WTC11 (cell line): ENCODE results near the gene TCF12.

Experiments
- CREB1 ChIP-seq: sonication (generic); formaldehyde crosslinking; IDR thresholded peaks from 2 replicates; pipeline ENCODE4 v1.8.0; 2023; ENCODE audit warnings: mild to moderate bottlenecking, missing genetic modification reagents
- EMX1 ChIP-seq: fragments of 250-450 bp; sonication (Bioruptor Pico); IDR thresholded peaks from 2 replicates; pipeline ENCODE4 v1.8.0; 2021; ENCODE audit warnings: mild to moderate bottlenecking
- JUN ChIP-seq: sonication (generic); formaldehyde crosslinking; IDR thresholded peaks from 2 replicates; pipeline ENCODE4 v1.8.0; 2023; ENCODE audit warnings: mild to moderate bottlenecking, missing genetic modification reagents
- KAT7 ChIP-seq: sonication (generic); formaldehyde crosslinking; IDR thresholded peaks from 2 replicates; pipeline ENCODE4 v1.8.1; 2023; ENCODE audit warnings: missing genetic modification reagents, mild to moderate bottlenecking, borderline replicate concordance
- MXD4 ChIP-seq: fragments of 250-450 bp; sonication (Bioruptor Pico); IDR thresholded peaks from 2 replicates; pipeline ENCODE4 v1.8.0; 2021; ENCODE audit warnings: mild to moderate bottlenecking, moderate library complexity, borderline replicate concordance
- SMAD4 ChIP-seq: sonication (generic); formaldehyde crosslinking; IDR thresholded peaks from 2 replicates; pipeline ENCODE4 v1.8.0; 2022; ENCODE audit warnings: mild to moderate bottlenecking, missing genetic modification reagents
- TF ChIP-seq, protein P1 (sequence below): sonication (generic); formaldehyde crosslinking; IDR thresholded peaks from 2 replicates; pipeline ENCODE4 v1.8.1; 2023; ENCODE audit warnings: mild to moderate bottlenecking, missing genetic modification reagents, moderate library complexity
- TF ChIP-seq, protein P2 (sequence below): sonication (generic); formaldehyde crosslinking; IDR thresholded peaks from 2 replicates; pipeline ENCODE4 v1.8.0; 2023; ENCODE audit warnings: missing genetic modification reagents, mild to moderate bottlenecking, borderline replicate concordance
- TF ChIP-seq, protein P3 (sequence below): fragments of 200-600 bp; IDR thresholded peaks from 2 replicates; pipeline ENCODE4 v1.8.0; 2022; ENCODE audit warnings: antibody characterized with exemption
- TF ChIP-seq, protein P4 (sequence below): sonication (generic); formaldehyde crosslinking; IDR thresholded peaks from 2 replicates; pipeline ENCODE4 v1.8.1; 2023; ENCODE audit warnings: mild to moderate bottlenecking, missing genetic modification reagents, moderate library complexity

DNA sequence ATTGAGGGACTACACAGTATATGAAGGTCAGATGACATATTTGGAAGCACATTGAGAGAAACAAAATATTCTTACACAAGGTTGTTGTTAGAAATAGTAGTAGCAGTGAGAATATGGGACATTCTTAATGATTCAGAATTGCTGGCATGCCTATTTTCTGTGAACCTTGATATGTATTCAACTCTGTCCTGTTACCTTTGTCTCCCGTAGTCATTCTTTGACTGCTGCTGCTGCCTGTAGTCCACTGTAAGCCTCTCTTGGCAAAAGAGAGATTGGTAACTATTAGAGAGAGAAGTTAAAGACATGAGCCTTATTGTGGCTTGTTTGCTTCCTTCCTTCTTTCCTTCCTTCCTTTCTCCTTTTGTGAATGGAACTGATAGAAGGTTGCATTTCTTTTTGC is 64.5 kb downstream of the TCF12 start:
- TF ChIP-seq SMAD4 (CRISPR knock-in tag) = no peak
- TF ChIP-seq, protein P1, sequence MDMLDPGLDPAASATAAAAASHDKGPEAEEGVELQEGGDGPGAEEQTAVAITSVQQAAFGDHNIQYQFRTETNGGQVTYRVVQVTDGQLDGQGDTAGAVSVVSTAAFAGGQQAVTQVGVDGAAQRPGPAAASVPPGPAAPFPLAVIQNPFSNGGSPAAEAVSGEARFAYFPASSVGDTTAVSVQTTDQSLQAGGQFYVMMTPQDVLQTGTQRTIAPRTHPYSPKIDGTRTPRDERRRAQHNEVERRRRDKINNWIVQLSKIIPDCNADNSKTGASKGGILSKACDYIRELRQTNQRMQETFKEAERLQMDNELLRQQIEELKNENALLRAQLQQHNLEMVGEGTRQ (CRISPR knock-in tag) = no peak
- TF ChIP-seq JUN (CRISPR knock-in tag) = no peak
- TF ChIP-seq, protein P2, sequence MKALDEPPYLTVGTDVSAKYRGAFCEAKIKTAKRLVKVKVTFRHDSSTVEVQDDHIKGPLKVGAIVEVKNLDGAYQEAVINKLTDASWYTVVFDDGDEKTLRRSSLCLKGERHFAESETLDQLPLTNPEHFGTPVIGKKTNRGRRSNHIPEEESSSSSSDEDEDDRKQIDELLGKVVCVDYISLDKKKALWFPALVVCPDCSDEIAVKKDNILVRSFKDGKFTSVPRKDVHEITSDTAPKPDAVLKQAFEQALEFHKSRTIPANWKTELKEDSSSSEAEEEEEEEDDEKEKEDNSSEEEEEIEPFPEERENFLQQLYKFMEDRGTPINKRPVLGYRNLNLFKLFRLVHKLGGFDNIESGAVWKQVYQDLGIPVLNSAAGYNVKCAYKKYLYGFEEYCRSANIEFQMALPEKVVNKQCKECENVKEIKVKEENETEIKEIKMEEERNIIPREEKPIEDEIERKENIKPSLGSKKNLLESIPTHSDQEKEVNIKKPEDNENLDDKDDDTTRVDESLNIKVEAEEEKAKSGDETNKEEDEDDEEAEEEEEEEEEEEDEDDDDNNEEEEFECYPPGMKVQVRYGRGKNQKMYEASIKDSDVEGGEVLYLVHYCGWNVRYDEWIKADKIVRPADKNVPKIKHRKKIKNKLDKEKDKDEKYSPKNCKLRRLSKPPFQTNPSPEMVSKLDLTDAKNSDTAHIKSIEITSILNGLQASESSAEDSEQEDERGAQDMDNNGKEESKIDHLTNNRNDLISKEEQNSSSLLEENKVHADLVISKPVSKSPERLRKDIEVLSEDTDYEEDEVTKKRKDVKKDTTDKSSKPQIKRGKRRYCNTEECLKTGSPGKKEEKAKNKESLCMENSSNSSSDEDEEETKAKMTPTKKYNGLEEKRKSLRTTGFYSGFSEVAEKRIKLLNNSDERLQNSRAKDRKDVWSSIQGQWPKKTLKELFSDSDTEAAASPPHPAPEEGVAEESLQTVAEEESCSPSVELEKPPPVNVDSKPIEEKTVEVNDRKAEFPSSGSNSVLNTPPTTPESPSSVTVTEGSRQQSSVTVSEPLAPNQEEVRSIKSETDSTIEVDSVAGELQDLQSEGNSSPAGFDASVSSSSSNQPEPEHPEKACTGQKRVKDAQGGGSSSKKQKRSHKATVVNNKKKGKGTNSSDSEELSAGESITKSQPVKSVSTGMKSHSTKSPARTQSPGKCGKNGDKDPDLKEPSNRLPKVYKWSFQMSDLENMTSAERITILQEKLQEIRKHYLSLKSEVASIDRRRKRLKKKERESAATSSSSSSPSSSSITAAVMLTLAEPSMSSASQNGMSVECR (CRISPR knock-in tag) = no peak
- no peak for TF ChIP-seq KAT7 (CRISPR knock-in tag)
- TF ChIP-seq, protein P3, sequence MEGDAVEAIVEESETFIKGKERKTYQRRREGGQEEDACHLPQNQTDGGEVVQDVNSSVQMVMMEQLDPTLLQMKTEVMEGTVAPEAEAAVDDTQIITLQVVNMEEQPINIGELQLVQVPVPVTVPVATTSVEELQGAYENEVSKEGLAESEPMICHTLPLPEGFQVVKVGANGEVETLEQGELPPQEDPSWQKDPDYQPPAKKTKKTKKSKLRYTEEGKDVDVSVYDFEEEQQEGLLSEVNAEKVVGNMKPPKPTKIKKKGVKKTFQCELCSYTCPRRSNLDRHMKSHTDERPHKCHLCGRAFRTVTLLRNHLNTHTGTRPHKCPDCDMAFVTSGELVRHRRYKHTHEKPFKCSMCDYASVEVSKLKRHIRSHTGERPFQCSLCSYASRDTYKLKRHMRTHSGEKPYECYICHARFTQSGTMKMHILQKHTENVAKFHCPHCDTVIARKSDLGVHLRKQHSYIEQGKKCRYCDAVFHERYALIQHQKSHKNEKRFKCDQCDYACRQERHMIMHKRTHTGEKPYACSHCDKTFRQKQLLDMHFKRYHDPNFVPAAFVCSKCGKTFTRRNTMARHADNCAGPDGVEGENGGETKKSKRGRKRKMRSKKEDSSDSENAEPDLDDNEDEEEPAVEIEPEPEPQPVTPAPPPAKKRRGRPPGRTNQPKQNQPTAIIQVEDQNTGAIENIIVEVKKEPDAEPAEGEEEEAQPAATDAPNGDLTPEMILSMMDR = no peak
- no peak for TF ChIP-seq CREB1 (CRISPR knock-in tag)
- TF ChIP-seq, protein P4, sequence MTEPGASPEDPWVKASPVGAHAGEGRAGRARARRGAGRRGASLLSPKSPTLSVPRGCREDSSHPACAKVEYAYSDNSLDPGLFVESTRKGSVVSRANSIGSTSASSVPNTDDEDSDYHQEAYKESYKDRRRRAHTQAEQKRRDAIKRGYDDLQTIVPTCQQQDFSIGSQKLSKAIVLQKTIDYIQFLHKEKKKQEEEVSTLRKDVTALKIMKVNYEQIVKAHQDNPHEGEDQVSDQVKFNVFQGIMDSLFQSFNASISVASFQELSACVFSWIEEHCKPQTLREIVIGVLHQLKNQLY (CRISPR knock-in tag) = no peak
- no peak for TF ChIP-seq MXD4 (CRISPR knock-in tag)
- no peak for TF ChIP-seq EMX1
